Endothelial cell of umbilical vein (primary cell): ENCODE data around the gene FAM193B. TPM values are rescaled to one million over a fixed set of nuclear protein-coding genes. Genes with fewer than 3 reads are reported as not detected.

Experiments used
- BruUV-seq: library from RNA; stranded (reverse); fragments of 400-500 nt; replicated peaks from 2 replicates; lab custom pipeline; 2021; lab: Mats Ljungman, UMichigan
- CTCF ChIA-PET: fragments of 300-600, 350-600 bp; sonication (Branson Sonifier 250); formaldehyde crosslinking; loops from one replicate; lab custom pipeline; 2021; ENCODE audit warnings: antibody characterized with exemption, inconsistent platforms; lab: Charles Lee
- POLR2A ChIA-PET: fragments of 300-600, 350-600 bp; sonication (Branson Sonifier 250); formaldehyde crosslinking; loops from one replicate; lab custom pipeline; 2021; ENCODE audit warnings: antibody characterized with exemption, inconsistent platforms; lab: Charles Lee
- DNase-seq: peaks from one replicate; pipeline ENCODE4 v3.0.0-alpha.2; 2011; ENCODE audit warnings: low read depth, low spot score
- FAIRE-seq: peaks from 2 replicates; lab custom pipeline; 2011; peaks lifted over from hg19 to GRCh38; lab: Jason Lieb, UNC
- H2AFZ ChIP-seq: 2 replicates; pipeline ENCODE4 v1.6.0; 2012; ENCODE audit warnings: low read depth, low read length, control low read depth, inconsistent platforms
- H3K27ac ChIP-seq: 2 replicates; pipeline ENCODE4 v1.5.1; 2011; ENCODE audit warnings: low read depth, mild to moderate bottlenecking, control low read depth, low read length, moderate library complexity; ENCODE audit not compliant: insufficient read depth
- H3K27me3 ChIP-seq, 2 experiments: 2 replicates each; pipeline versions ENCODE4 v1.6.0 to v1.6.1; 2011; ENCODE audit warnings: low read length in 2 of 2, mixed read lengths in 1 of 2; ENCODE audit not compliant: control insufficient read depth in 2 of 2, insufficient read depth in 2 of 2
- H3K36me3 ChIP-seq, 2 experiments: 2 replicates in 1 of 2; 3 replicates in 1 of 2; pipeline ENCODE4 v1.5.1; 2011; ENCODE audit warnings: low read length in 2 of 2, mild to moderate bottlenecking in 1 of 2, moderate library complexity in 1 of 2; ENCODE audit not compliant: control insufficient read depth in 2 of 2, insufficient read depth in 2 of 2; ENCODE audit errors: extremely low read depth in 1 of 2
- H3K4me1 ChIP-seq: 3 replicates; pipeline ENCODE4 v1.5.1; 2011; ENCODE audit warnings: mild to moderate bottlenecking, low read length; ENCODE audit not compliant: control insufficient read depth, insufficient read depth; ENCODE audit errors: extremely low read depth
- H3K4me2 ChIP-seq: 2 replicates; pipeline ENCODE4 v1.6.1; 2011; ENCODE audit warnings: low read length, control low read depth, mixed read lengths; ENCODE audit not compliant: insufficient read depth
- H3K4me3 ChIP-seq, 3 experiments: fragments of 200-600 bp in 1 of 3; sonication (generic), shearing (Covaris generic) in 1 of 3; replicated peaks in 1 of 3; 2 replicates each; pipeline ENCODE4 v1.5.1; 2011 to 2016; ENCODE audit warnings: control low read depth in 3 of 3, low read length in 3 of 3, mild to moderate bottlenecking in 2 of 3, inconsistent platforms in 1 of 3, low read depth in 1 of 3, moderate library complexity in 1 of 3; ENCODE audit not compliant: insufficient read depth in 1 of 3
- H3K79me2 ChIP-seq: 2 replicates; pipeline ENCODE4 v1.6.0; 2012; ENCODE audit warnings: low read length, inconsistent platforms; ENCODE audit not compliant: control insufficient read depth, insufficient read depth
- H3K9ac ChIP-seq: replicated peaks from 2 replicates; pipeline ENCODE3; 2011; ENCODE audit warnings: low read length, control low read depth; ENCODE audit not compliant: insufficient read depth; ENCODE audit errors: extremely low read depth
- H3K9me1 ChIP-seq: replicated peaks from 3 replicates; pipeline ENCODE4 v1.6.0; 2011; ENCODE audit warnings: mild to moderate bottlenecking, low read length; ENCODE audit not compliant: control insufficient read depth, insufficient read depth; ENCODE audit errors: extremely low read depth
- H3K9me3 ChIP-seq: replicated peaks from 2 replicates; pipeline ENCODE4 v1.5.1; 2012; ENCODE audit warnings: low read length, inconsistent platforms; ENCODE audit not compliant: control insufficient read depth, insufficient read depth
- H4K20me1 ChIP-seq: replicated peaks from 2 replicates; pipeline ENCODE3; 2011; ENCODE audit warnings: mild to moderate bottlenecking, low read length; ENCODE audit not compliant: control insufficient read depth, insufficient read depth; ENCODE audit errors: extremely low read depth
- EZH2 ChIP-seq: IDR thresholded peaks from 2 replicates; pipeline ENCODE4 v1.6.1; 2012; ENCODE audit warnings: borderline replicate concordance, low read depth, mild to moderate bottlenecking, moderate library complexity, low read length, inconsistent platforms; ENCODE audit not compliant: severe bottlenecking
- FOS ChIP-seq: IDR thresholded peaks from 2 replicates; pipeline ENCODE4 v1.6.1; 2011; ENCODE audit warnings: mild to moderate bottlenecking, low read length, moderate library complexity, borderline replicate concordance; ENCODE audit not compliant: insufficient read depth
- GATA2 ChIP-seq: IDR thresholded peaks from 2 replicates; pipeline ENCODE4 v1.7.0; 2011; ENCODE audit warnings: low read depth, mild to moderate bottlenecking, moderate library complexity, mixed read lengths, low read length; ENCODE audit not compliant: insufficient read length, insufficient read depth
- JUN ChIP-seq: IDR thresholded peaks from 2 replicates; pipeline ENCODE4 v1.6.1; 2011; ENCODE audit warnings: borderline replicate concordance, low read depth; ENCODE audit not compliant: insufficient read length, insufficient read depth
- MYC ChIP-seq: IDR thresholded peaks from one replicate; pipeline ENCODE4 v1.6.1; 2011; ENCODE audit warnings: mild to moderate bottlenecking, low read depth, low read length
- POLR2A ChIP-seq: IDR thresholded peaks from 2 replicates; pipeline ENCODE4 v1.6.1; 2012; ENCODE audit warnings: low read depth, mild to moderate bottlenecking, control low read depth, low read length
- POLR2AphosphoS5 ChIP-seq: IDR thresholded peaks from 2 replicates; pipeline ENCODE4 v1.6.1; 2012; ENCODE audit warnings: low read depth, mild to moderate bottlenecking, control low read depth, low read length, moderate library complexity; ENCODE audit not compliant: insufficient read depth
- dilution Hi-C: fragments of 300-500 bp; cut with MboI; formaldehyde crosslinking; loops from one replicate; pipeline ENCODE4 v1.15.0; 2019; ENCODE audit warnings: low sequenced_read_pairs; ENCODE audit not compliant: extremely low pct_ligation_motif_present
- intact Hi-C: fragments of 100-400 bp; cut with micrococcal nuclease; formaldehyde crosslinking; loops from one replicate; pipeline ENCODE4 v1.10.0; 2022
- polyA plus RNA-seq, 4 experiments: library from polyadenylated mRNA; depleted of rRNA in 3 of 4; stranded (reverse) in 3 of 4; unstranded in 1 of 4; fragments of >200 nt; gene quantifications; 2 replicates each; pipeline versions ENCODE4 v1.2.1 to v1.2.3, GENCODE V29; 2011 to 2012; ENCODE audit warnings: missing spikeins in 1 of 4
- total RNA-seq: library from RNA; stranded (reverse); gene quantifications from 2 replicates; pipeline ENCODE4 v1.2.3, GENCODE V29; 2021
- TF ChIP-seq, protein P1 (sequence below), 2 donors: IDR thresholded peaks; 1 replicate in 1 of 2; 2 replicates in 1 of 2; pipeline ENCODE4 v1.5.1; 2011; ENCODE audit warnings: low read length in 2 of 2, mild to moderate bottlenecking in 2 of 2, moderate library complexity in 2 of 2, control low read depth in 1 of 2, inconsistent platforms in 1 of 2, low read depth in 1 of 2; ENCODE audit not compliant: insufficient read depth in 1 of 2; ENCODE audit errors: extremely low read depth in 1 of 2
- TF ChIP-seq, protein P2 (sequence below): IDR thresholded peaks from 2 replicates; pipeline ENCODE4 v1.6.1; 2011; ENCODE audit not compliant: insufficient read depth, insufficient read length

Gene FAM193B
- total and polyA plus RNA-seq, 2 donors (not counting 3 experiments of a cell fraction or from before 2014, with no cell fraction given): 57.9 to 75.7 TPM

DNA sequence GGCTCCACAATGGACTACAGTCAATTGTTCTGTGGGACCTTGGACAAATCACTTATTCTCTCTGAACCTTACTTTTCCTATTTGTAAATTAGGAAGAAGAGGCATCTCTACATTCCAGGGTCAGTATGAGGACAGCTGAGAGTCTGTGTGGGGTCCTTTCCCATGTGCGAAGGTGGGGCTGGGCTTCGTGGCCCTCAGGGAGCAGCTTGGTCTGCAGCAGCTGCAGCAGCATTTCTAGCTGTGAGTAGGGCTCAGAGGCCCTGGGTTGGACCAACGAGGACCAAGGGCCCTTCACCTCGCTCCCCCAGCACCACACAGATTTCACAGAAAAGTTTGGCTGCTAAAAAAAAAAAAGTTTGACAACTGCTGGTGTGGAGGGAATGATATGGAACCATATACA is 28.2 kb downstream of the FAM193B start:
- TF ChIP-seq GATA2 (no peak), POLR2AphosphoS5 (no peak), JUN (no peak), FOS (no peak), POLR2A (no peak), MYC (no peak), EZH2 (no peak)
- TF ChIP-seq, protein P1, sequence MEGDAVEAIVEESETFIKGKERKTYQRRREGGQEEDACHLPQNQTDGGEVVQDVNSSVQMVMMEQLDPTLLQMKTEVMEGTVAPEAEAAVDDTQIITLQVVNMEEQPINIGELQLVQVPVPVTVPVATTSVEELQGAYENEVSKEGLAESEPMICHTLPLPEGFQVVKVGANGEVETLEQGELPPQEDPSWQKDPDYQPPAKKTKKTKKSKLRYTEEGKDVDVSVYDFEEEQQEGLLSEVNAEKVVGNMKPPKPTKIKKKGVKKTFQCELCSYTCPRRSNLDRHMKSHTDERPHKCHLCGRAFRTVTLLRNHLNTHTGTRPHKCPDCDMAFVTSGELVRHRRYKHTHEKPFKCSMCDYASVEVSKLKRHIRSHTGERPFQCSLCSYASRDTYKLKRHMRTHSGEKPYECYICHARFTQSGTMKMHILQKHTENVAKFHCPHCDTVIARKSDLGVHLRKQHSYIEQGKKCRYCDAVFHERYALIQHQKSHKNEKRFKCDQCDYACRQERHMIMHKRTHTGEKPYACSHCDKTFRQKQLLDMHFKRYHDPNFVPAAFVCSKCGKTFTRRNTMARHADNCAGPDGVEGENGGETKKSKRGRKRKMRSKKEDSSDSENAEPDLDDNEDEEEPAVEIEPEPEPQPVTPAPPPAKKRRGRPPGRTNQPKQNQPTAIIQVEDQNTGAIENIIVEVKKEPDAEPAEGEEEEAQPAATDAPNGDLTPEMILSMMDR (IDR thresholded peaks at IDR 0.05; ENCODE audit: extremely low read depth in 1 of 2, insufficient read depth in 1 of 2, low read depth in 1 of 2, low read length in 2 of 2): no peak
- TF ChIP-seq, protein P2, sequence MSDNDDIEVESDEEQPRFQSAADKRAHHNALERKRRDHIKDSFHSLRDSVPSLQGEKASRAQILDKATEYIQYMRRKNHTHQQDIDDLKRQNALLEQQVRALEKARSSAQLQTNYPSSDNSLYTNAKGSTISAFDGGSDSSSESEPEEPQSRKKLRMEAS: no peak
- Histone ChIP-seq H3K9me1 (no peaks in the 10 kb centered on the region), H3K4me1 (no peaks in the 10 kb centered on the region), H4K20me1 (no peaks in the 10 kb centered on the region), H3K79me2 (no peaks in the 10 kb centered on the region), H3K36me3 (peaks cover 15 to 66% of the 10 kb centered on the region in 2 experiments), H2AFZ (no peak overlapping the region), H3K27me3 (no peaks in the 10 kb centered on the region), H3K9ac (no peak overlapping the region), H3K9me3 (no peaks in the 10 kb centered on the region), H3K27ac (no peak overlapping the region), H3K4me3 (no peak overlapping the region), H3K4me2 (no peak overlapping the region)
- intact Hi-C loops (no loop called here), dilution Hi-C loops (no loop called here)
- DNase-seq (no peak), FAIRE-seq (peak; percentile 28)
- ChIA-PET POLR2A (no interaction called here), CTCF (no interaction called here)
- no TSS peak for BruUV-seq
